A673 (cell line): Measurements from ENCODE around the gene ECE1.

Experiments
- EZH2 ChIP-seq: fragments of 200-600 bp; sonication (generic); IDR thresholded peaks from 2 replicates; pipeline ENCODE4 v1.6.1; 2017; ENCODE audit warnings: borderline replicate concordance, low read depth, mild to moderate bottlenecking, mixed read lengths, antibody characterized with exemption, low read length; ENCODE audit not compliant: poor library complexity, severe bottlenecking
- TF ChIP-seq, protein P1 (sequence below): fragments of 300-800, 200-600 bp; sonication (generic); conservative IDR thresholded peaks from 2 replicates; pipeline ENCODE4 v1.5.1; 2017; ENCODE audit warnings: low read depth, mild to moderate bottlenecking, antibody characterized with exemption, low read length, moderate library complexity, mixed read lengths

DNA sequence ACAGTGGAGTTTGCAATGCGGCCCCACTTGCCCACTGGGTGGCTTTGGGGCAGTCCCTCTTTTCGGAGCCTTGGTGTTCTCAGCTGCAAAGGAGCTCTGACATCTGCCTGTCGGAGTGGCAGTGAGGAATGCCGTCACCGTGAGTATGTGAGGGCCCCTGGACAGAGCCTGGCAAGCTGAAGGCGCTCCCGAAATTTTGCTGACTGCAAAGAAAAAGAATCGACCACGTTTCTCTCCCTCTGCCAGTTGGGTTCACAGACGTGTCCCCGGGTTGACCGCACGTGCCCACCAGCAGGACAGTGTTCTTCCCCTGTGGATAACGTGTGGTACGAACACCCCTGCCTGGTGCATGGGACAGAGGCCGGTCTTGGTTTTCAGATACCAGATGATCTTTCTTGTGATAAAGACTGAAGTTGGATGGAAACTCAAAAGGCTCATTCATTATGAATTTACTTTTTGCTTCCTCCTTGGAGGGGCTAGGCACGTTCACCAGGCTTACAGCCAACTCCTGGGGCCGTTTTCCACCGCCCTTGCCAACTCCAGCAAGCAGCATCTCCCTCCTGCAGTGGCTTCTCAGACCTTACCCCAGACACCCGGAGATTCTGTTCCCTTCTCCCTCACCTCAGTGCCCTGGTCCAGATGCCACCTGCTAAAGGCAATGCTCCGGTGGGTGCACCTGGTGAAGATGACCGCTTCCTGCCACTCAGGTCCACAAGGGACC, 29.7 kb downstream of the ECE1 start:
- TF ChIP-seq EZH2, result no peak
- TF ChIP-seq, protein P1, sequence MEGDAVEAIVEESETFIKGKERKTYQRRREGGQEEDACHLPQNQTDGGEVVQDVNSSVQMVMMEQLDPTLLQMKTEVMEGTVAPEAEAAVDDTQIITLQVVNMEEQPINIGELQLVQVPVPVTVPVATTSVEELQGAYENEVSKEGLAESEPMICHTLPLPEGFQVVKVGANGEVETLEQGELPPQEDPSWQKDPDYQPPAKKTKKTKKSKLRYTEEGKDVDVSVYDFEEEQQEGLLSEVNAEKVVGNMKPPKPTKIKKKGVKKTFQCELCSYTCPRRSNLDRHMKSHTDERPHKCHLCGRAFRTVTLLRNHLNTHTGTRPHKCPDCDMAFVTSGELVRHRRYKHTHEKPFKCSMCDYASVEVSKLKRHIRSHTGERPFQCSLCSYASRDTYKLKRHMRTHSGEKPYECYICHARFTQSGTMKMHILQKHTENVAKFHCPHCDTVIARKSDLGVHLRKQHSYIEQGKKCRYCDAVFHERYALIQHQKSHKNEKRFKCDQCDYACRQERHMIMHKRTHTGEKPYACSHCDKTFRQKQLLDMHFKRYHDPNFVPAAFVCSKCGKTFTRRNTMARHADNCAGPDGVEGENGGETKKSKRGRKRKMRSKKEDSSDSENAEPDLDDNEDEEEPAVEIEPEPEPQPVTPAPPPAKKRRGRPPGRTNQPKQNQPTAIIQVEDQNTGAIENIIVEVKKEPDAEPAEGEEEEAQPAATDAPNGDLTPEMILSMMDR, result no peak
